Stimulated activated CD4-positive, alpha-beta T cell treated with anti-CD3 and anti-CD28 coated beads, Interleukin-2, amount 100 ng/mL, for 48 hours (primary cell): Measurements from ENCODE around the gene RTP2.

Source experiments
- DNase-seq, 2 donors: peaks; one replicate each; pipeline ENCODE4 v3.0.0-alpha.2; 2020

The RTP2 gene

GRCh38 chr3:187702507-187703033 lies at the start of gene RTP2:
RTP2 (minus strand) TSS chr3:187702557; CDS start chr3:187702128, 429 bp downstream.
- no peak for DNase-seq

GRCh38 chr3:187750513-187751123 lies 48.3 kb upstream of the RTP2 start:
- no peak for DNase-seq

GRCh38 chr3:187750006-187750512 lies 47.7 kb upstream of the RTP2 start:
- DNase-seq = no peak

- peak; percentile 95 to 96 for DNase-seq
These were observed 45.7 kb upstream of the RTP2 start for GRCh38 chr3:187748050-187748481.

- DNase-seq = no peak
These were observed 45.1 kb upstream of the RTP2 start for GRCh38 chr3:187747506-187747905.

- no peak for DNase-seq
These were observed 44.3 kb upstream of the RTP2 start for GRCh38 chr3:187746442-187747281.

GRCh38 chr3:187746059-187746441 lies 43.7 kb upstream of the RTP2 start:
- DNase-seq = no peak

- DNase-seq = peak; percentile 76 to 78
These were observed 43.1 kb upstream of the RTP2 start, which contains the start of gene BCL6 for GRCh38 chr3:187745201-187746058. BCL6 (minus strand) TSS chr3:187745468; CDS start chr3:187733693, 11,775 bp downstream.

- peak; percentile 38 to 40 for DNase-seq
These were observed 42.1 kb upstream of the RTP2 start for GRCh38 chr3:187744169-187745151.

GRCh38 chr3:187743195-187744141 lies 41.1 kb upstream of the RTP2 start:
- peak; percentile 56 to 59 for DNase-seq

GRCh38 chr3:187742351-187743171 lies 40.2 kb upstream of the RTP2 start:
- no peak for DNase-seq

- peak; percentile 70 to 75 for DNase-seq
These were observed 39.3 kb upstream of the RTP2 start for GRCh38 chr3:187741403-187742350.

- DNase-seq = peak; percentile 61 to 78
These were observed 38.4 kb upstream of the RTP2 start for GRCh38 chr3:187740421-187741399.

GRCh38 chr3:187739561-187740332 lies 37.4 kb upstream of the RTP2 start:
- peak; percentile 77 to 86 for DNase-seq

- peak in 1 of 2 donors; percentile 34 for DNase-seq
These were observed 36.8 kb upstream of the RTP2 start for GRCh38 chr3:187739094-187739560.
